Measurements from ENCODE around the gene POU2F1. TPM values are rescaled to one million over a fixed set of nuclear protein-coding genes. Genes with fewer than 3 reads are reported as not detected.

POU2F1 gene
- polyA plus RNA-seq, 1 donor from 2014 or later, result 10.9 TPM

DNA sequence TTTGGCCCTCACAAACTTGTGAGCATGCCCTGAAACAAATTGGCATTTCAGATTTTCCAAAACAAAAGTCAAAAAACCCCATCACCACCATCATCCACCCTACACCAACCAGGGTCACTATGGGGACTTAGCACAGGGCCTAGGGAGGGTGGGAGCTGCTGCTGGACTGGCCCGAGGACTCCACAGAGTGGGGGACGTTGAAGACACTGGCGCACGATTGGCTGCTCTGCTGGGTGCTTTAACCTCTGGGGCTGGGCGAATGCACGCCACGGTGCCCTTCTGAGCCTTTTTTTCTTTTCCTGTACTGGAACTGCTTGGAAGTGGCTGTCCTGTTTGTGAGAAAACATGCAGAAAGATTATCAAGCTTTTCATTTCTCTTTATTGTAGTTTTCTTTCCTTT, 204.8 kb downstream of the POU2F1 start:
- Histone ChIP-seq H4K20me1 (ENCODE audit: insufficient read depth) (no peaks in the 10 kb centered on the region), H3K9me2 (ENCODE audit: insufficient read depth, low read length) (no peaks in the 10 kb centered on the region), H3K9me3 (ENCODE audit: low read length) (no peaks in the 10 kb centered on the region), H3K9ac (ENCODE audit: low read length) (no peak overlapping the region), H3K4me3 (ENCODE audit: low read length) (no peak overlapping the region), H3F3A (ENCODE audit: insufficient read depth, low read length, poor library complexity, severe bottlenecking) (no peaks in the 10 kb centered on the region), H3K27ac (ENCODE audit: low read length) (no peak overlapping the region), H2AFZ (ENCODE audit: low read depth, low read length) (no peak overlapping the region), H3K36me3 (ENCODE audit: insufficient read depth, low read length) (no peaks in the 10 kb centered on the region), H3K79me2 (replicated peaks; ENCODE audit: insufficient read depth, low read length) (no peaks in the 10 kb centered on the region), H3K27me3 (ENCODE audit: insufficient read depth, low read depth, low read length) (no peaks in the 10 kb centered on the region), H3K4me2 (ENCODE audit: low read length) (no peak overlapping the region)
- no peak for TF ChIP-seq MXI1 (conservative IDR thresholded peaks at IDR 0.05; ENCODE audit: poor library complexity, severe bottlenecking)
- no peak for TF ChIP-seq TAF1 (IDR thresholded peaks at IDR 0.05; ENCODE audit: low read depth)
- TF ChIP-seq POLR2AphosphoS5 (IDR thresholded peaks at IDR 0.05), result no peak
- TF ChIP-seq RAD21 (conservative IDR thresholded peaks at IDR 0.05), result no peak
- no peak for TF ChIP-seq CTCF (IDR thresholded peaks at IDR 0.05; ENCODE audit: poor library complexity, severe bottlenecking)
- TF ChIP-seq EZH2 (IDR thresholded peaks at IDR 0.05; ENCODE audit: borderline replicate concordance, insufficient read depth, low read length, poor library complexity, severe bottlenecking), result no peak
- TF ChIP-seq EP300 (conservative IDR thresholded peaks at IDR 0.05; ENCODE audit: poor library complexity, severe bottlenecking), result no peak
- TF ChIP-seq REST (IDR thresholded peaks at IDR 0.05; ENCODE audit: borderline replicate concordance), result no peak
- no peak for TF ChIP-seq SMC3 (conservative IDR thresholded peaks at IDR 0.05; ENCODE audit: poor library complexity)

- H3K36me3 ChIP-seq (ENCODE audit: insufficient read depth, low read length), result no peaks in the 10 kb centered on the region
- no peaks in the 10 kb centered on the region for H3K27me3 ChIP-seq (ENCODE audit: insufficient read depth, low read depth, low read length)
- no peak overlapping the region for H3K4me3 ChIP-seq (ENCODE audit: low read length)
- no peak overlapping the region for H3K4me2 ChIP-seq (ENCODE audit: low read length)
- no peaks in the 10 kb centered on the region for H3K9me2 ChIP-seq (ENCODE audit: insufficient read depth, low read length)
- TF ChIP-seq TAF1 (IDR thresholded peaks at IDR 0.05; ENCODE audit: low read depth) (no peak), EZH2 (IDR thresholded peaks at IDR 0.05; ENCODE audit: borderline replicate concordance, insufficient read depth, low read length, poor library complexity, severe bottlenecking) (no peak), SMC3 (conservative IDR thresholded peaks at IDR 0.05; ENCODE audit: poor library complexity) (no peak), RAD21 (conservative IDR thresholded peaks at IDR 0.05) (no peak), POLR2AphosphoS5 (IDR thresholded peaks at IDR 0.05) (no peak)
- no peak overlapping the region for H3K9ac ChIP-seq (ENCODE audit: low read length)
- no peak overlapping the region for H3K27ac ChIP-seq (ENCODE audit: low read length)
- H3K9me3 ChIP-seq (ENCODE audit: low read length), result no peaks in the 10 kb centered on the region
- H4K20me1 ChIP-seq (ENCODE audit: insufficient read depth), result no peaks in the 10 kb centered on the region
- no peak overlapping the region for H2AFZ ChIP-seq (ENCODE audit: low read depth, low read length)
- no peaks in the 10 kb centered on the region for H3K79me2 ChIP-seq (replicated peaks; ENCODE audit: insufficient read depth, low read length)
- H3F3A ChIP-seq (ENCODE audit: insufficient read depth, low read length, poor library complexity, severe bottlenecking), result no peaks in the 10 kb centered on the region
Observed at GRCh38 chr1:167426716-167427115, 206.0 kb downstream of the POU2F1 start.
